DMS53 (cell line): ENCODE measurements around the gene DCAF15.

Source experiments
- DNase-seq: peaks from one replicate; lab custom pipeline; 2025; lab: John Stamatoyannopoulos, UW

Gene DCAF15

GRCh38 chr19:13995017-13995728, 42.9 kb downstream of the DCAF15 start:
- no peak for DNase-seq

- DNase-seq = no peak
Measured at GRCh38 chr19:13995878-13996765, 43.8 kb downstream of the DCAF15 start.

- no peak for DNase-seq
Measured at GRCh38 chr19:13996928-13997630, 44.8 kb downstream of the DCAF15 start.

- no peak for DNase-seq
Measured at GRCh38 chr19:13997631-13997962, 45.3 kb downstream of the DCAF15 start.

- DNase-seq = no peak
Measured at GRCh38 chr19:13998426-13998825, 46.1 kb downstream of the DCAF15 start.

GRCh38 chr19:13999085-13999484, 46.8 kb downstream of the DCAF15 start:
- no peak for DNase-seq

- DNase-seq = no peak
Measured at GRCh38 chr19:14000691-14001375, 48.5 kb downstream of the DCAF15 start.

GRCh38 chr19:14002571-14003250, 50.4 kb downstream of the DCAF15 start:
- no peak for DNase-seq

- DNase-seq = no peak
Measured at GRCh38 chr19:14003251-14004055, 51.1 kb downstream of the DCAF15 start.

GRCh38 chr19:14004619-14005348, 52.5 kb downstream of the DCAF15 start:
- peak; percentile 35 for DNase-seq

GRCh38 chr19:14005349-14006084, 53.2 kb downstream of the DCAF15 start:
- peak; percentile 87 for DNase-seq

- DNase-seq = peak; percentile 99
Measured at GRCh38 chr19:14006085-14006765, 53.9 kb downstream of the DCAF15 start, which contains the start of gene RFX1. TSS of gene RFX1 (minus strand) at chr19:14006320. CDS start at chr19:13993843, 12,477 bp downstream.

GRCh38 chr19:14006766-14007562, 54.7 kb downstream of the DCAF15 start:
- no peak for DNase-seq
